HuH-7 (cell line): ENCODE results near the gene EDA2R.

Experiments
- DNase-seq: peaks from one replicate; pipeline ENCODE4 v3.0.0; 2011; ENCODE audit warnings: low spot score

EDA2R gene, protein sequence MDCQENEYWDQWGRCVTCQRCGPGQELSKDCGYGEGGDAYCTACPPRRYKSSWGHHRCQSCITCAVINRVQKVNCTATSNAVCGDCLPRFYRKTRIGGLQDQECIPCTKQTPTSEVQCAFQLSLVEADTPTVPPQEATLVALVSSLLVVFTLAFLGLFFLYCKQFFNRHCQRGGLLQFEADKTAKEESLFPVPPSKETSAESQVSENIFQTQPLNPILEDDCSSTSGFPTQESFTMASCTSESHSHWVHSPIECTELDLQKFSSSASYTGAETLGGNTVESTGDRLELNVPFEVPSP

GRCh38 chrX:66638591-66639500 lies at the start of gene EDA2R:
Gene EDA2R, minus strand, starts transcription at chrX:66639078. Its CDS starts 23,058 bp downstream, at chrX:66616020.
- no peak for DNase-seq

DNA sequence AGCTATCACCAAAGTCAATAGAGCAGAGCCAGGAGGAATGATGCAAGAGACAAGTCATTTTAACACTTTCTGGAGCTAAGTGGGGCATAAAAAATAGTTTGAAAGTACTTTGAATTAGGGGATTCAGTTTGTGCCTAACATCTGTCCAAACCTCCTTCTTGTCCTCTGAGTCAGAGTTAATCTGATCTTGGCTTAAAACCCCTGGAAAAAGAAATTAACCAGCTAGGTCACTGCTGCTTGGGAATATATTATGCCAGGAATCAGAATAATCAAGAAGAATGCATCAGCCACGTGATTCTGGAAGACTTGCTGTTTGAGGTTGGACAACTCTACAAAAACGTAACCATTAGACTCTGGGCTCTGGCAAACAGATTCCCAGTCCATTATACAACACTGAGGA lies 45.3 kb upstream of the EDA2R start:
- no peak for DNase-seq

GRCh38 chrX:66680451-66680850 lies 41.6 kb upstream of the EDA2R start:
- DNase-seq: no peak

- no peak for DNase-seq
Observed at GRCh38 chrX:66677430-66677829, 38.6 kb upstream of the EDA2R start.

- no peak for DNase-seq
Observed at GRCh38 chrX:66676990-66677389, 38.1 kb upstream of the EDA2R start.

DNA sequence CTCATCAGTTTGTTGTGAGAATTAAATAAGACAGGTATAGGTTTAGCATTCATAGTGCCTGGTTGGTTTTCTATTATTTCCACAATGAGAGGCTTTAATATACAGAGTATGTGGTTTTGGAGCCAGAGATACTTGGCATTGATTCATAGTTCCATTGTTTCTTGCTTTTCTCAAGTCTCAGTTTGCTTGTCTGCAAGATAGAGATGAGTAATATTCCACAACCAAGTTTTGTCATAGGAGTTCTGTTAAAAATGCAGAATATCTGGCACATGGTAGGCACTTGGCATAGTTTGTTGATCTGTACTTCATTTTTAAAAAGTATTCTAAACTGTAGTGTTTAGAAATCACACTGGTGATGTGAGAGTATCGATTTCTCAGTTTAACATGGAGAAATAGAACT lies 37.5 kb upstream of the EDA2R start:
- no peak for DNase-seq

DNA sequence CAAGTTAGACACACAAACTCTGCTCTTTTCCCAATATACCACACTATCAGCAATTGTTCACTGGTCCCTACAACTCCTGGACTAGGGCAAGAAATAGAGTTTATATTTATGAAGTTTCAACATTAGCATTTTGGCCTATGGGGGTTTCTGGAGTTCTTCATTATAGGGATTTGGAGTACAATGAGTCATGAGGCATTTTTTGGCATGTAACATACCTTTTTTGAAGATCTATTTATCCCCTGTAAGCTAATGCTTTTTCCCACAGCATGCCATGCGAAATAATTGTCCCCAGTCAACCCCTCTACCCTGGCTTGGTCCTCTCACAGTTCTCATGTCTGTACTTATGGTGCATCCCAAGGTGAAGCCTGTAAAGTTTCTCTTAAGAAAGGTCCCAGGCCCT lies 36.7 kb upstream of the EDA2R start:
- no peak for DNase-seq

DNA sequence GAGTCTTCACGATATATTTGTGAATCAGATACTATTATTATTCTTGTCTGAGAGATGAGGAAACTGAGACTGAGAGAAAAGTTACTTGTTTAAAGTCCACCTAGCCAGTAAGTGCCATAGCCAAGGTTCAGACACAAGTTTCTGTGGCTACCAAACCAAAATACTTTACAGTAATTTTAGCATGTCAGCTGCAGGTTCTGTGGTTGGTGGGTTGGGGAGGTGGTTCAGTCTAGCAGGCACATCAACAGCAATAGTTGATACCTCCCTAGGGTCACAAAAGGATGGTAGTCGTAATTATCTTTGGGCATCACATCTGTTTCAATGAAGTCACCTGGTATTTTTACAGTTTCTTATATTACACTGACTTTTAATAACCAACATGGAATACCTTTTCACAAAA lies 35.6 kb upstream of the EDA2R start:
- DNase-seq: no peak

- no peak for DNase-seq
Observed at GRCh38 chrX:66672106-66672505, 33.2 kb upstream of the EDA2R start.

DNA sequence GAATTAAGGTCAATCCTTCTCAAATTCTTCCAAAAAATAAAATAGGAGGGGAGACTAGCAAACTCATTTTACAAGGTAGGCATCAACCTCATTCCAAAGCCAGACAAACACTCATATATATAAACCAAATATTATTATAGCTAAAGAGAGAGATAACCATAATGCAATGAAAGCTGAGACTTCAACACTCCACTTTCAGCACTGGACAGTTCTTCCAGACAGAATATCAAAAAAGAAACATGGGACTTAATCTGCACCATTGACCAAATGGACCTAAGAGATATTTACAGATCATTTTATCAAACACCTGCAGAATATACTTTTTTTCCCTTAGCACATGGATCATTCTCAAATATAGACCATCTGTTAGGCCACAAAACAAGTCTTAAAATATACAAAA lies 15.5 kb upstream of the EDA2R start:
- no peak for DNase-seq

- DNase-seq: no peak
Observed at GRCh38 chrX:66635360-66635759, 3.5 kb downstream of the EDA2R start.

DNA sequence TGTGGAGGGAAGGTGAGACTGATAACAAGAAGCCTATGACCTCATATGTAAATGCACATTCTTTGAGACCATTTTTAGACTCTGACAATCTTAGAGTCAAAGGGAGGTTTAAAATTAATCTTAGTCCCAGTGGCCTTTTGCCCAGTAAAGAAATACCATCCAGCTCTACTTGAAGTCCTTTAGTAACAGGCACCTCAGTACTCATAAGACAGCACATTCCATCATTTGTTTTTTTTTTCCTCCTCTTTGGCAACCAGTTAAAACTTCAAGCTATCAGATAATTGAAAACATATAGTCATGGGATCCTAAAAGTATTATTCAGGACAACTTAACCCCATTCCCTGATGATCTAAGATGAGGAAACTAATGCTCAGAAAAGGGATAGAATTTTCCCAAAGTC lies 4.6 kb downstream of the EDA2R start:
- DNase-seq: no peak

DNA sequence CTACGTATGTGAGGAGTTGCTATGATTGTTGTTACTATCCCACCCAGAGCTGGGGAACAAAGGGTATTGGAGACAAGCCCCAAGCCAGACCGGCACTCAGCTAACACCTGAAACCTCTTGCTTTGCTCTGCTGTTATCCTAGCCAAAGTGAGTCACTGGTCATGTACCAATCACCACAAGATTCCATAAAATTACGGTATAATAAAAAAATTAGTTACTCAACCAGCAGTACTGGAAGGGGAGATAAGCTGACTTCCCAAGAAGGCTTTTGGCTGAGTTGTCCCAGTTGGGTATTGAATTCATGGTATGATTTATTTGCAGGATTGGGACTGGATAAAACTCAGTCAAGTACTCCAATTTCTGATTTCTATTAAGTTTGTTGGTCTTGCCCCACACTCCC lies 5.3 kb downstream of the EDA2R start:
- DNase-seq: no peak

DNA sequence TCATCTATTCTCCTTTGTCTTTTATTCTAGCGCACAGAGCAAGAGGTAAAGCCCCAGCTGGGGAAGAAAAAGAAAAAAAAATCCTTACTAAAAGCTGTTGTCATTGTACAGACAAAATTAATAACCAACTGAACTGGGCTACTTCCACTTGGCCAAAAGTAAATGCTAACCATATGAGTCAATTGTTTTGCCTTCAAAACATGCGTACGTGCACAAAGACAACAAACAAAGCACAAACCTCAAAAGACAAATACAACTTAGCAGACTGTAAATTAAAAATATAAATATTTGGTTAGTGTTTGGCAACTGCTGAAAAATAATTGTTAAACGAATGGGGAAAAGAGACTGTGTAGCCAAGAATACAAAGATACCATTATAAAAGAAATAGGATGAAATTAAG lies 5.9 kb downstream of the EDA2R start:
- DNase-seq: no peak

GRCh38 chrX:66632473-66632872 lies 6.4 kb downstream of the EDA2R start:
- DNase-seq: no peak

GRCh38 chrX:66625525-66625924 lies 13.4 kb downstream of the EDA2R start:
- DNase-seq: no peak

DNA sequence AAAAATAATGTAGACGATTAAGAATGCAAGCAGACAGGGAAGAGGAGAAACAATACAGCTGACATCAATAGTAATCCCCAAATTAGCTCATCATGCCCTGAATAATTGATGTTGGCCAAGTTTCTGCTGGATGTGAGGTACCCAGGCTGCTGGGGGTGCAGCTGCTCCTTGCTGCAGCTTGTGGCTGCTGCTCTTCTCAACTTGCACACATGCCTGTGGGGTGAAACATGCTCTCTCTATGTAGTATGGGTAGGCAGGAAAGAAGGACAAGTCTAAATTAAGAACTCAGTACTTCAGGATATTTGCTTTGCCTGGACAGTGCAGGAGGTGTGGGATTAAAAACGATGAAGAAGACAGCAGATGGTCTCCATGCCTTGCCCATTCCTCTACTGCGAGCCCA lies 16.7 kb downstream of the EDA2R start:
- DNase-seq: no peak

DNA sequence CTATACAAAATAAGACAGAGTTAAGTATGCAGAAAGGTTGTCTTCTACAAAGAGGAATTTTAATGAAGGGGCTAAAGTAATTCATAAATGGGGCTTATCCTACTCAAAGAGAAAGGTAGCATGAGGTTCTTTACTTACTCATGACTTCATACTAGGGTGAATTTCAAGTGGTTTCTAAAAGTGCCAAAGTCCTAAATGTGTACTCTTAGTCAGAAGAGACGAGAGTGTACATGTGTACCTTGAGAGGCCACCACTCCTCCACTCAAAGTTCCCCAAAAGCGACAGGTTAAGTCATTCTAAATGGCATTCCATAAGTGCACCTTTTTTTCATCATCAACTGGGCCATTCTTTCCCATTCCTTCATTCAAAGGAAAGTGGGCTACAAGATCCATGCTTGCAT lies 21.9 kb downstream of the EDA2R start:
- DNase-seq: no peak

DNA sequence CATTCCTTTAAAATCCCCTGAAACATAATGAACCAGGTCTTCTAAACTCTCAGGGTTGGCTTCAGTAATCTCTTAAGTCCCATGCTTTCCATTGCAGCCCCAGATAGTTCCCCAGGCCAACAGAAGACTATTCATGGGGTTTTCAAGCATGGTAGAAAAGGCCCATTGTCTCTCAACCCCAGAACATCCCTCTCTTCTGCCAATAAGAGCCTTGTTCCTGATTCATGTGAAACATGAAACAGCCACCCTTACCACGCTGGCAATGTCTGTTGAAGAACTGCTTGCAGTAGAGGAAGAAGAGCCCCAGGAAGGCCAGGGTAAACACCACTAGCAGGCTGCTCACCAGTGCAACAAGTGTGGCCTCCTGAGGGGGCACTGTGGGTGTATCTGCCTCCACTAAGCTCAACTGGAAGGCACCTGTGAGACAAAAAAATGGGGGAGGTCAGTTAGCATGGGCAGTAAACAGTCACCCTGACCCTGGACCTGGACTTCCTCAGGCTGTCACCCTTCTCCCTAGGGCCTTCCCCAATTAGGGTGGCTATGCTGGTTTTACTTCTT lies 36.4 kb downstream of the EDA2R start:
- DNase-seq: no peak

GRCh38 chrX:66601522-66601921 lies 37.4 kb downstream of the EDA2R start:
- DNase-seq: no peak

DNA sequence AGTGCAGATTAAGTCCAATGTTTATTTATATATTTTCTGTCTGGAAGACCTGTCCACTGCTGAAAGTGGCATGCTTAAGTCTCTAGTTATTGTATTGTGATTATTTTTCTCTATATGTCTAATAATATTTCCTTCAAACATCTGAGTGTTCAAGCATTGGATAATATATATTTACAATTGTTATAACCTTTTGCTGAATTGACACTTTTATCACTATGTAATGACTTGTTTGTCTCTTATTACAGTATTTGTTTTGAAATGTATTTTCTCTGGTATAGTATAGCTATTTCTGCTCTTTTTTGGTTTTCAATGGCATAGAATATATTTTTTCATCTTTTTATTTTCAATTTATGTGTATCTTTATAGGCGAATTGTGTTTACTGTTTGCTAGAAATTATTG lies 59.7 kb downstream of the EDA2R start:
- no peak for DNase-seq

- DNase-seq: no peak
Observed at GRCh38 chrX:66553973-66554372, 84.9 kb downstream of the EDA2R start.

- DNase-seq: no peak
Observed at GRCh38 chrX:66547847-66548369, 91.0 kb downstream of the EDA2R start.
